HepG2 (cell line): Measurements from ENCODE around the gene MED15. TPM values are rescaled to one million over a fixed set of nuclear protein-coding genes. Genes with fewer than 3 reads are reported as not detected.

Experiments
- ASH2L ChIP-seq: fragments of 300-600, 200-600 bp; sonication (generic); IDR thresholded peaks from 2 replicates; pipeline ENCODE4 v1.7.0; 2017; ENCODE audit warnings: low read depth, mild to moderate bottlenecking, moderate library complexity, mixed read lengths, low read length; ENCODE audit not compliant: insufficient read length
- ELF1 ChIP-seq: sonication (generic); formaldehyde crosslinking; IDR thresholded peaks from 2 replicates; pipeline ENCODE4 v1.4.0; 2020; ENCODE audit warnings: missing genetic modification reagents
- IRX3 ChIP-seq: sonication (generic); formaldehyde crosslinking; IDR thresholded peaks from 2 replicates; pipeline ENCODE4 v1.8.1; 2023; ENCODE audit warnings: mild to moderate bottlenecking, low read depth, missing genetic modification reagents, borderline replicate concordance
- NRL ChIP-seq: sonication (generic); formaldehyde crosslinking; IDR thresholded peaks from 2 replicates; pipeline ENCODE4 v1.5.0; 2020; ENCODE audit warnings: missing genetic modification reagents, mild to moderate bottlenecking, moderate library complexity, borderline replicate concordance
- PHF20 ChIP-seq: sonication (generic); formaldehyde crosslinking; IDR thresholded peaks from 2 replicates; pipeline ENCODE4 v1.5.0; 2020; ENCODE audit warnings: mild to moderate bottlenecking, missing genetic modification reagents
- PHF21A ChIP-seq: sonication (generic); formaldehyde crosslinking; IDR thresholded peaks from 2 replicates; pipeline ENCODE4 v1.5.0; 2020; ENCODE audit warnings: mild to moderate bottlenecking, missing genetic modification reagents
- TARDBP ChIP-seq: sonication (generic); formaldehyde crosslinking; IDR thresholded peaks from 2 replicates; pipeline ENCODE4 v1.8.0; 2022; ENCODE audit warnings: mild to moderate bottlenecking, missing genetic modification reagents
- ZNF253 ChIP-seq: sonication (generic); formaldehyde crosslinking; IDR thresholded peaks from 2 replicates; pipeline ENCODE4 v1.8.0; 2022; ENCODE audit warnings: mild to moderate bottlenecking, missing genetic modification reagents, borderline replicate concordance
- ZNF3 ChIP-seq: IDR thresholded peaks from 2 replicates; pipeline ENCODE4 v1.7.0; 2017; ENCODE audit warnings: inconsistent platforms
- polyA plus RNA-seq, 8 experiments: library from polyadenylated mRNA; depleted of rRNA in 3 of 8; stranded (reverse) in 7 of 8; unstranded in 1 of 8; fragments of >200 nt; fragmentation: Illumina TruSeq in 4 of 8; extraction: Trizol in 4 of 8; gene quantifications; 2 replicates each; pipeline versions ENCODE4 v1.2.1 to v1.2.3, GENCODE V29; 2011 to 2016; ENCODE audit warnings: low read depth in 4 of 8, missing spikeins in 1 of 8, mixed read lengths in 1 of 8; ENCODE audit not compliant: insufficient read depth in 1 of 8
- total RNA-seq, 5 experiments: library from RNA; depleted of rRNA; stranded (reverse); fragments of >200 nt; fragmentation: Illumina TruSeq; extraction: Trizol; gene quantifications; 2 replicates each; pipeline ENCODE4 v1.2.3, GENCODE V29; 2016; ENCODE audit warnings: low read depth in 1 of 5
- TF ChIP-seq, protein P1 (sequence below): sonication (generic); formaldehyde crosslinking; IDR thresholded peaks from 2 replicates; pipeline ENCODE4 v1.8.0; 2022; ENCODE audit warnings: low read depth, missing genetic modification reagents
- TF ChIP-seq, protein P2 (sequence below): sonication (generic); formaldehyde crosslinking; IDR thresholded peaks from 2 replicates; pipeline ENCODE4 v1.5.0; 2020; ENCODE audit warnings: missing genetic modification reagents
- TF ChIP-seq, protein P3 (sequence below): IDR thresholded peaks from 2 replicates; pipeline ENCODE4 v1.6.1; 2016; ENCODE audit warnings: low read depth, control low read depth
- TF ChIP-seq, protein P4 (sequence below): IDR thresholded peaks from 2 replicates; pipeline ENCODE4 v1.6.1; 2016; ENCODE audit warnings: mild to moderate bottlenecking, missing biosample characterization, missing genetic modification reagents
- TF ChIP-seq, protein P5 (sequence below): sonication (generic); formaldehyde crosslinking; IDR thresholded peaks from 2 replicates; pipeline ENCODE4 v1.4.0; 2020; ENCODE audit warnings: mild to moderate bottlenecking, low read depth, missing genetic modification reagents
- TF ChIP-seq, protein P6 (sequence below): fragments of 450-650 bp; IDR thresholded peaks from 2 replicates; pipeline ENCODE4 v1.6.1; 2017; ENCODE audit warnings: mild to moderate bottlenecking
- TF ChIP-seq, protein P7 (sequence below): sonication (generic); formaldehyde crosslinking; conservative IDR thresholded peaks from 2 replicates; pipeline ENCODE4 v1.4.0; 2020; ENCODE audit warnings: missing genetic modification reagents

MED15 gene
- total and polyA plus RNA-seq, 2 of the 13 experiments (the other 11 are each of a cell fraction or from before 2014, with no cell fraction given) = 14.3 to 27.0 TPM

DNA sequence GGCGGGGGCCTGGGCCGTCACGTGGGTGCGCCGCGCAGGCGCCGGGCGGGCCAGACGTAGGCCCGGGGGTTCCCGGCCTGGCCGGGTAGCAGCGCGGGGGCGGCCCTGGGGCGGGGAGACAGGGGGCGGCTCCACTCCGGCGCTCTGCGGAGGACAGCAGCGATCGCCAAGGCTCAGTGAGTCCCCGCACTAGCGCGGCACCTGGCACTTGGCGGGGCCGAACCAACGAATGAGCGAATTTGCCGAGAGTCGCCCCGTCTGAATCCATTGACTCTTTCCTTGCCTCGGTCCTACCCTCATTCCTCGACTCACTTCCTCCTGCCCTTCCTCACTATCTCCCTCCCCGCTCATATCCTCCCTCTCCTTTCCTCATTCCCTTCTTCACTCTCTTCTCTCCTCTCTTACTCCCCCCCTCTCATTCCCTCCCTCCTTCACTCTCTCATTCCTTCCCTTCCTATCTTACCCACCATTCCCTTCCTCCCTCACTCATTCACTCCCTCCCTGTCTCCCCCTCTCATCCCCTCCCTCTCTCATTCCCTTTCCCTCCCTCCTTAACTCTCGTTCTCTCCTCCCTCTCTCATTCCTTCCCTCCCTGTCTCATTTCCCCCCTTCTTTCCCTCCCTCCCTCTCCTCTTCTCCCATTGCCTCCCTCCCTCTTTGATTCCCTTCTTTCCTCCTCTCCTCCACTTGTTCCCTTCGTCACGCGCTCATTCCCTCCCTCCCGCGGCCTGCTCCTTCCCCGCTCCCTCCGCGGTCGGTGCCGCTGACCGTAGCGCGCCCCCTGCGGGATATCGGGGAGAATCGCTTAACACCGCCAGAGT, 11.3 kb upstream of the MED15 start (continued):
- TF ChIP-seq, protein P1, sequence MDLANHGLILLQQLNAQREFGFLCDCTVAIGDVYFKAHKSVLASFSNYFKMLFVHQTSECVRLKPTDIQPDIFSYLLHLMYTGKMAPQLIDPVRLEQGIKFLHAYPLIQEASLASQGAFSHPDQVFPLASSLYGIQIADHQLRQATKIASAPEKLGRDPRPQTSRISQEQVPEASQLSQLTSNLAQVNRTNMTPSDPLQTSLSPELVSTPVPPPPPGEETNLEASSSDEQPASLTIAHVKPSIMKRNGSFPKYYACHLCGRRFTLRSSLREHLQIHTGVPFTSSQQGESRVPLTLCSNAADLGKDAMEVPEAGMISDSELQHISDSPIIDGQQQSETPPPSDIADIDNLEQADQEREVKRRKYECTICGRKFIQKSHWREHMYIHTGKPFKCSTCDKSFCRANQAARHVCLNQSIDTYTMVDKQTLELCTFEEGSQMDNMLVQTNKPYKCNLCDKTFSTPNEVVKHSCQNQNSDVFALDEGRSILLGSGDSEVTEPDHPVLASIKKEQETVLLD (CRISPR knock-in tag) = no peak
- TF ChIP-seq ASH2L (no peak), TARDBP (peak; percentile 42; the same call in 1 of the 2 replicates), IRX3 (CRISPR knock-in tag) (no peak), NRL (no peak), PHF20 (CRISPR knock-in tag) (peak; percentile 43; the same call in 1 of the 2 replicates), ZNF3 (CRISPR knock-in tag) (no peak), PHF21A (CRISPR knock-in tag) (no peak), ELF1 (no peak), ZNF253 (CRISPR knock-in tag) (no peak)
- TF ChIP-seq, protein P2, sequence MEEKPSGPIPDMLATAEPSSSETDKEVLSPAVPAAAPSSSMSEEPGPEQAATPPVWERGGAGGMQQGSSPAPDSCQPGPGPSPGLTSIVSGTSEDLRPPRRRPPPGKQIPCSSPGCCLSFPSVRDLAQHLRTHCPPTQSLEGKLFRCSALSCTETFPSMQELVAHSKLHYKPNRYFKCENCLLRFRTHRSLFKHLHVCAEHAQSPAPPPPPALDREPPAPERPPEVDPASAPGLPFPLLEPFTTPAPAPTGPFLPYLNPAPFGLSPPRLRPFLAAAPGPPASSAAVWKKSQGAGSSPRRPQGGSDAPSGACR (CRISPR knock-in tag) = no peak
- TF ChIP-seq, protein P3, sequence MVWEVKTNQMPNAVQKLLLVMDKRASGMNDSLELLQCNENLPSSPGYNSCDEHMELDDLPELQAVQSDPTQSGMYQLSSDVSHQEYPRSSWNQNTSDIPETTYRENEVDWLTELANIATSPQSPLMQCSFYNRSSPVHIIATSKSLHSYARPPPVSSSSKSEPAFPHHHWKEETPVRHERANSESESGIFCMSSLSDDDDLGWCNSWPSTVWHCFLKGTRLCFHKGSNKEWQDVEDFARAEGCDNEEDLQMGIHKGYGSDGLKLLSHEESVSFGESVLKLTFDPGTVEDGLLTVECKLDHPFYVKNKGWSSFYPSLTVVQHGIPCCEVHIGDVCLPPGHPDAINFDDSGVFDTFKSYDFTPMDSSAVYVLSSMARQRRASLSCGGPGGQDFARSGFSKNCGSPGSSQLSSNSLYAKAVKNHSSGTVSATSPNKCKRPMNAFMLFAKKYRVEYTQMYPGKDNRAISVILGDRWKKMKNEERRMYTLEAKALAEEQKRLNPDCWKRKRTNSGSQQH = 0 out of 2 replicates have a peak, but pooled peaks have one; percentile 58
- TF ChIP-seq, protein P4, sequence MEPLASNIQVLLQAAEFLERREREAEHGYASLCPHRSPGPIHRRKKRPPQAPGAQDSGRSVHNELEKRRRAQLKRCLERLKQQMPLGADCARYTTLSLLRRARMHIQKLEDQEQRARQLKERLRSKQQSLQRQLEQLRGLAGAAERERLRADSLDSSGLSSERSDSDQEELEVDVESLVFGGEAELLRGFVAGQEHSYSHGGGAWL (CRISPR knock-in tag) = no peak
- TF ChIP-seq, protein P5, sequence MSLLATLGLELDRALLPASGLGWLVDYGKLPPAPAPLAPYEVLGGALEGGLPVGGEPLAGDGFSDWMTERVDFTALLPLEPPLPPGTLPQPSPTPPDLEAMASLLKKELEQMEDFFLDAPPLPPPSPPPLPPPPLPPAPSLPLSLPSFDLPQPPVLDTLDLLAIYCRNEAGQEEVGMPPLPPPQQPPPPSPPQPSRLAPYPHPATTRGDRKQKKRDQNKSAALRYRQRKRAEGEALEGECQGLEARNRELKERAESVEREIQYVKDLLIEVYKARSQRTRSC = 0 out of 2 replicates have a peak, but pooled peaks have one; percentile 73
- TF ChIP-seq, protein P6, sequence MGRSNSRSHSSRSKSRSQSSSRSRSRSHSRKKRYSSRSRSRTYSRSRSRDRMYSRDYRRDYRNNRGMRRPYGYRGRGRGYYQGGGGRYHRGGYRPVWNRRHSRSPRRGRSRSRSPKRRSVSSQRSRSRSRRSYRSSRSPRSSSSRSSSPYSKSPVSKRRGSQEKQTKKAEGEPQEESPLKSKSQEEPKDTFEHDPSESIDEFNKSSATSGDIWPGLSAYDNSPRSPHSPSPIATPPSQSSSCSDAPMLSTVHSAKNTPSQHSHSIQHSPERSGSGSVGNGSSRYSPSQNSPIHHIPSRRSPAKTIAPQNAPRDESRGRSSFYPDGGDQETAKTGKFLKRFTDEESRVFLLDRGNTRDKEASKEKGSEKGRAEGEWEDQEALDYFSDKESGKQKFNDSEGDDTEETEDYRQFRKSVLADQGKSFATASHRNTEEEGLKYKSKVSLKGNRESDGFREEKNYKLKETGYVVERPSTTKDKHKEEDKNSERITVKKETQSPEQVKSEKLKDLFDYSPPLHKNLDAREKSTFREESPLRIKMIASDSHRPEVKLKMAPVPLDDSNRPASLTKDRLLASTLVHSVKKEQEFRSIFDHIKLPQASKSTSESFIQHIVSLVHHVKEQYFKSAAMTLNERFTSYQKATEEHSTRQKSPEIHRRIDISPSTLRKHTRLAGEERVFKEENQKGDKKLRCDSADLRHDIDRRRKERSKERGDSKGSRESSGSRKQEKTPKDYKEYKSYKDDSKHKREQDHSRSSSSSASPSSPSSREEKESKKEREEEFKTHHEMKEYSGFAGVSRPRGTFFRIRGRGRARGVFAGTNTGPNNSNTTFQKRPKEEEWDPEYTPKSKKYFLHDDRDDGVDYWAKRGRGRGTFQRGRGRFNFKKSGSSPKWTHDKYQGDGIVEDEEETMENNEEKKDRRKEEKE = no peak
- TF ChIP-seq, protein P7, sequence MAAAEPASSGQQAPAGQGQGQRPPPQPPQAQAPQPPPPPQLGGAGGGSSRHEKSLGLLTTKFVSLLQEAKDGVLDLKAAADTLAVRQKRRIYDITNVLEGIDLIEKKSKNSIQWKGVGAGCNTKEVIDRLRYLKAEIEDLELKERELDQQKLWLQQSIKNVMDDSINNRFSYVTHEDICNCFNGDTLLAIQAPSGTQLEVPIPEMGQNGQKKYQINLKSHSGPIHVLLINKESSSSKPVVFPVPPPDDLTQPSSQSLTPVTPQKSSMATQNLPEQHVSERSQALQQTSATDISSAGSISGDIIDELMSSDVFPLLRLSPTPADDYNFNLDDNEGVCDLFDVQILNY = no peak
